HCT116 (cell line): ENCODE measurements around the gene MAP3K2.

ENCODE experiments used
- EZH2 ChIP-seq: fragments of 200-600 bp; sonication (generic); IDR thresholded peaks from 2 replicates; pipeline ENCODE4 v1.6.1; 2017; ENCODE audit warnings: antibody characterized with exemption, mixed run types
- EZH2phosphoT487 ChIP-seq: fragments of 200-600 bp; IDR thresholded peaks from 2 replicates; pipeline ENCODE4 v1.6.1; 2018; ENCODE audit warnings: antibody characterized with exemption, borderline replicate concordance
- MAX ChIP-seq: IDR thresholded peaks from 2 replicates; pipeline ENCODE4 v1.6.1; 2012
- RAD21 ChIP-seq: IDR thresholded peaks from 2 replicates; pipeline ENCODE4 v1.6.1; 2012; ENCODE audit warnings: low read depth, mild to moderate bottlenecking
- SP1 ChIP-seq: IDR thresholded peaks from 2 replicates; pipeline ENCODE4 v1.6.1; 2012; ENCODE audit warnings: low read depth
- ZNF274 ChIP-seq: fragments of 200-500 bp; sonication (Bioruptor generic); IDR thresholded peaks from 2 replicates; pipeline ENCODE4 v1.6.1; 2014; ENCODE audit warnings: mild to moderate bottlenecking, low read depth, low read length, inconsistent platforms
- TF ChIP-seq, protein P1 (sequence below), 3 experiments: fragments of 200-600 bp in 1 of 3; sonication (generic) in 1 of 3; IDR thresholded peaks in 2 of 3; conservative IDR thresholded peaks in 1 of 3; 2 replicates each; pipeline ENCODE4 v1.5.1; 2012 to 2017; ENCODE audit warnings: low read depth in 2 of 3, low read length in 2 of 3, antibody characterized with exemption in 1 of 3, borderline replicate concordance in 1 of 3, control low read depth in 1 of 3, mild to moderate bottlenecking in 1 of 3, mixed read lengths in 1 of 3, mixed run types in 1 of 3, moderate library complexity in 1 of 3; ENCODE audit not compliant: insufficient read depth in 1 of 3

- TF ChIP-seq, protein P1, sequence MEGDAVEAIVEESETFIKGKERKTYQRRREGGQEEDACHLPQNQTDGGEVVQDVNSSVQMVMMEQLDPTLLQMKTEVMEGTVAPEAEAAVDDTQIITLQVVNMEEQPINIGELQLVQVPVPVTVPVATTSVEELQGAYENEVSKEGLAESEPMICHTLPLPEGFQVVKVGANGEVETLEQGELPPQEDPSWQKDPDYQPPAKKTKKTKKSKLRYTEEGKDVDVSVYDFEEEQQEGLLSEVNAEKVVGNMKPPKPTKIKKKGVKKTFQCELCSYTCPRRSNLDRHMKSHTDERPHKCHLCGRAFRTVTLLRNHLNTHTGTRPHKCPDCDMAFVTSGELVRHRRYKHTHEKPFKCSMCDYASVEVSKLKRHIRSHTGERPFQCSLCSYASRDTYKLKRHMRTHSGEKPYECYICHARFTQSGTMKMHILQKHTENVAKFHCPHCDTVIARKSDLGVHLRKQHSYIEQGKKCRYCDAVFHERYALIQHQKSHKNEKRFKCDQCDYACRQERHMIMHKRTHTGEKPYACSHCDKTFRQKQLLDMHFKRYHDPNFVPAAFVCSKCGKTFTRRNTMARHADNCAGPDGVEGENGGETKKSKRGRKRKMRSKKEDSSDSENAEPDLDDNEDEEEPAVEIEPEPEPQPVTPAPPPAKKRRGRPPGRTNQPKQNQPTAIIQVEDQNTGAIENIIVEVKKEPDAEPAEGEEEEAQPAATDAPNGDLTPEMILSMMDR (IDR thresholded peaks at IDR 0.05 in 2 of 3, conservative IDR thresholded peaks at IDR 0.05 in 1 of 3; ENCODE audit: borderline replicate concordance in 1 of 3, insufficient read depth in 1 of 3, low read depth in 2 of 3, low read length in 2 of 3) = no peak
- TF ChIP-seq ZNF274 (no peak), SP1 (no peak), EZH2phosphoT487 (no peak), MAX (no peak), RAD21 (no peak), EZH2 (no peak)
Observed at GRCh38 chr2:127407091-127407490, 19.3 kb upstream of the MAP3K2 start.
